Stomach (tissue), 4 donors: ENCODE measurements around the gene ACTL6B.

Source experiments
- POLR2A ChIP-seq, 4 donors: fragments of 450-650 bp; IDR thresholded peaks; one replicate each; pipeline ENCODE4 v1.6.1; 2016; ENCODE audit warnings: antibody characterized with exemption in 4 of 4, control low read depth in 2 of 4, mild to moderate bottlenecking in 1 of 4, moderate library complexity in 1 of 4
- POLR2AphosphoS5 ChIP-seq, 3 donors: sonication (generic); formaldehyde crosslinking; IDR thresholded peaks; one replicate each; pipeline ENCODE4 v1.6.1; 2016; ENCODE audit warnings: antibody characterized with exemption in 3 of 3
- TF ChIP-seq, protein P1 (sequence below), 7 experiments: fragments of 450-650 bp in 4 of 7; fragments of 200-600 bp in 3 of 7; sonication (generic) in 3 of 7; IDR thresholded peaks; one replicate each; pipeline ENCODE4 v1.5.1; 2016 to 2019; ENCODE audit warnings: antibody characterized with exemption in 7 of 7, control low read depth in 2 of 7, mild to moderate bottlenecking in 1 of 7

DNA sequence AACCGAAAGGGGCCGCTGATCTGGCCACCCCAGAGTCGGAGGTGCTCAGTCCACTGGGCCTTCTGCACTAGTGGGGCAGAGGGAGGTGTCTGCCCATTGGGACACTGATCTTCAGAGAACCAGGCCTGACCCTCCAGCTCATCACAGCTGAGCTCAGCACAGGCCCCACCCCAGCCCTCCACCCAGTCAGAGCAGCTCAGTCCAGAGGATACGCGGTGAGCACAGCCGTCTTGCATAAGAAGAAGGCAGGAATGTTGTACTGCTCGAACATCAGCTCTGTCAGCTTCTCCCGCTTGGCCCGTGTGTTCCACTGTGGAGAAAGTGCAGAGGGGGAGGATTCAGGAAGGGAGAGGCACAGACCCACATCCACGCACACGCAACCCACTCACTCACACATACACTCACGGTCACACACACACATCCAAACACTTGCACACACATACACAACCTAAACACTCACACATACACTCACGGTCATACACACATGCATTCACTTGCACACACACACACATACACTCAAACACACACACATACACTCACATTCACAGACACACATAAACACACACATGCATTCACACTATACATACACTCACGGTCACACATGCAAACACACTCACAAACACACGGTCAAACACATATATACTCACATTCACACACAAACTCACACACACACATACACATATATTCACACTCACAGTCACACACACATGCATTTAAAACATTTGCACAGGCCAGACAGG, 6.3 kb downstream of the ACTL6B start:
- TF ChIP-seq, protein P1, sequence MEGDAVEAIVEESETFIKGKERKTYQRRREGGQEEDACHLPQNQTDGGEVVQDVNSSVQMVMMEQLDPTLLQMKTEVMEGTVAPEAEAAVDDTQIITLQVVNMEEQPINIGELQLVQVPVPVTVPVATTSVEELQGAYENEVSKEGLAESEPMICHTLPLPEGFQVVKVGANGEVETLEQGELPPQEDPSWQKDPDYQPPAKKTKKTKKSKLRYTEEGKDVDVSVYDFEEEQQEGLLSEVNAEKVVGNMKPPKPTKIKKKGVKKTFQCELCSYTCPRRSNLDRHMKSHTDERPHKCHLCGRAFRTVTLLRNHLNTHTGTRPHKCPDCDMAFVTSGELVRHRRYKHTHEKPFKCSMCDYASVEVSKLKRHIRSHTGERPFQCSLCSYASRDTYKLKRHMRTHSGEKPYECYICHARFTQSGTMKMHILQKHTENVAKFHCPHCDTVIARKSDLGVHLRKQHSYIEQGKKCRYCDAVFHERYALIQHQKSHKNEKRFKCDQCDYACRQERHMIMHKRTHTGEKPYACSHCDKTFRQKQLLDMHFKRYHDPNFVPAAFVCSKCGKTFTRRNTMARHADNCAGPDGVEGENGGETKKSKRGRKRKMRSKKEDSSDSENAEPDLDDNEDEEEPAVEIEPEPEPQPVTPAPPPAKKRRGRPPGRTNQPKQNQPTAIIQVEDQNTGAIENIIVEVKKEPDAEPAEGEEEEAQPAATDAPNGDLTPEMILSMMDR (IDR thresholded peaks at IDR 0.05), result no peak
- TF ChIP-seq POLR2AphosphoS5 (IDR thresholded peaks at IDR 0.05) (no peak), POLR2A (IDR thresholded peaks at IDR 0.05) (no peak)
